Measurements from ENCODE around the gene NDUFB2. TPM values are rescaled to one million over a fixed set of nuclear protein-coding genes. Genes with fewer than 3 reads are reported as not detected.

Gene NDUFB2
- total RNA-seq, 2 donors from 2014 or later: 180 to 202 TPM

DNA sequence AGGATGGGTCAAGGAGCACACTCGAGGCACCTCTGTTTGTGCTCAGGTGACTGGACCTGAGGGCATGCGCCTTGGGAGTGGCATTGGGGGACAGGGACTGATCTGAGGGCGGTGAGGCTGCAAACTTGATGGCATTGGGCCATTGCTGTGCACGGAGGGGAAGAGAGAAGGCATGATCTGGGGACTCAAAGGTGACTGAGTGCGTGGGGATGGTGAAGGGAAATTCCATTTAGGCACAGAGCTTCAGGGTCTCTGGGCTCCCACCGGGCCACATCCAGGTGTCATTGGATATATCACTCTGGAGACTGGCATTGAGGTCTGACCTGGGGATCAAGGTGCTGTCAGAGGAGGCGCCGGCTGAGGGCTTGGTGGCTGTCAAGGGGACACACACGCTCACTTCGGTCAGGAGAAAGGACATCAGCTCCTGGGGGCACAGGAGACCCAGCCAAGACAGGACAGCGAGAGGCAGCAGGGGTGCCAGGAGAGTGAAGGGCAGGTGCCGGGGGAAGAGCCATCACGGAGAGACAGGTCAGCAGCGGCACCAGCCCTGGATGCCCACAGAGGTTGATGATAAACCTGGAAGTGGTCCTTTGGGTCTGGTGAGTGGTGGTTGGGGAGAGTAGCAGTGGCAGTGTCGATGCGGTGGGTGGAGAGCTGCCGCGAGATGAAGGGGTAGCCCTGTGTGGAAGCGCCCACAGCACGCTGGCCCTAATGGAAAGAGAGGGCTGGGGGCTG, 18.3 kb upstream of the NDUFB2 start:
- peaks cover 21% of the 10 kb centered on the region for H3K36me3 Mint-ChIP-seq (ENCODE audit: low read depth)
- H3K27ac ChIP-seq (ENCODE audit: low read depth, low read length): no peak overlapping the region

DNA sequence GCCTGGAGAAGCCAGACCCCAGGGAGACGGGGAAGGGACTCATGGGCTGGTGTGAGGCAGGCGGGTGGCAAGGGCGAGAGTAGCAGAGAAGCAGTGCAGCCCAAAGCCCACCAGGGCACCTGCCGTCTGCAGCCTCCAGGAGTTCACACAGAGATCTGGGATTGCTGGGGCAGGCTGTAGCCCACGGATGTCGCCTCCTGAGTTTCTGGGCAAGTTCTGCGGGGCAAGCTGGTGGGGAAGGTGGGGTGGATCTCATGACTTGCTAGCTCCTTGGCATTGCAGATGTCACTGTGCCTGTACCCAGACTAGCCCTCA, 17.7 kb upstream of the NDUFB2 start:
- TF ChIP-seq, protein P1, sequence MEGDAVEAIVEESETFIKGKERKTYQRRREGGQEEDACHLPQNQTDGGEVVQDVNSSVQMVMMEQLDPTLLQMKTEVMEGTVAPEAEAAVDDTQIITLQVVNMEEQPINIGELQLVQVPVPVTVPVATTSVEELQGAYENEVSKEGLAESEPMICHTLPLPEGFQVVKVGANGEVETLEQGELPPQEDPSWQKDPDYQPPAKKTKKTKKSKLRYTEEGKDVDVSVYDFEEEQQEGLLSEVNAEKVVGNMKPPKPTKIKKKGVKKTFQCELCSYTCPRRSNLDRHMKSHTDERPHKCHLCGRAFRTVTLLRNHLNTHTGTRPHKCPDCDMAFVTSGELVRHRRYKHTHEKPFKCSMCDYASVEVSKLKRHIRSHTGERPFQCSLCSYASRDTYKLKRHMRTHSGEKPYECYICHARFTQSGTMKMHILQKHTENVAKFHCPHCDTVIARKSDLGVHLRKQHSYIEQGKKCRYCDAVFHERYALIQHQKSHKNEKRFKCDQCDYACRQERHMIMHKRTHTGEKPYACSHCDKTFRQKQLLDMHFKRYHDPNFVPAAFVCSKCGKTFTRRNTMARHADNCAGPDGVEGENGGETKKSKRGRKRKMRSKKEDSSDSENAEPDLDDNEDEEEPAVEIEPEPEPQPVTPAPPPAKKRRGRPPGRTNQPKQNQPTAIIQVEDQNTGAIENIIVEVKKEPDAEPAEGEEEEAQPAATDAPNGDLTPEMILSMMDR (conservative IDR thresholded peaks at IDR 0.05): no peak

More for the DNA sequence above, 18.3 kb upstream of the NDUFB2 start:
- WGBS, 2 experiments (ENCODE audit: insufficient coverage in 1 of 2, insufficient read length in 1 of 2): 95 to 96% methylated on average over 15 to 20 of the region's 20 CpGs
- H3K27me3 ChIP-seq (ENCODE audit: control insufficient read depth, insufficient read depth, low read length, poor library complexity, severe bottlenecking): no peaks in the 10 kb centered on the region
- no peak overlapping the region for H3K9ac ChIP-seq (ENCODE audit: extremely low read depth, low read length, poor library complexity, severe bottlenecking)
- H3K4me1 Mint-ChIP-seq: peaks cover 2% of the 10 kb centered on the region
- peaks cover 4% of the 10 kb centered on the region for H3K27me3 Mint-ChIP-seq (ENCODE audit: insufficient read depth)
- H3K9me3 Mint-ChIP-seq: no peaks in the 10 kb centered on the region
- no peak overlapping the region for H3K4me3 ChIP-seq (ENCODE audit: low read length)
- H3K36me3 ChIP-seq (ENCODE audit: control insufficient read depth, insufficient read depth, low read length): peaks cover 16% of the 10 kb centered on the region
- H3K27ac Mint-ChIP-seq: no peak overlapping the region
- H3K9me3 ChIP-seq (ENCODE audit: control insufficient read depth, low read length): no peaks in the 10 kb centered on the region
- TF ChIP-seq, protein P1 (conservative IDR thresholded peaks at IDR 0.05): no peak
- peaks cover 2% of the 10 kb centered on the region for H3K4me1 ChIP-seq (ENCODE audit: control insufficient read depth, insufficient read depth, low read length)
- DNase-seq: peak; percentile 33
- no peak overlapping the region for H3K4me3 Mint-ChIP-seq

GRCh38 chr7:140679186-140679585, 17.3 kb upstream of the NDUFB2 start:
- Mint-ChIP-seq H3K27ac (no peak overlapping the region), H3K4me3 (no peak overlapping the region), H3K36me3 (ENCODE audit: low read depth) (peaks cover 21% of the 10 kb centered on the region), H3K27me3 (ENCODE audit: insufficient read depth) (no peaks in the 10 kb centered on the region), H3K4me1 (peaks cover 10% of the 10 kb centered on the region), H3K9me3 (no peaks in the 10 kb centered on the region)
- Histone ChIP-seq H3K27me3 (ENCODE audit: control insufficient read depth, insufficient read depth, low read length, poor library complexity, severe bottlenecking) (no peaks in the 10 kb centered on the region), H3K27ac (ENCODE audit: low read depth, low read length) (no peak overlapping the region), H3K4me3 (ENCODE audit: low read length) (no peak overlapping the region), H3K9ac (ENCODE audit: extremely low read depth, low read length, poor library complexity, severe bottlenecking) (no peak overlapping the region), H3K36me3 (ENCODE audit: control insufficient read depth, insufficient read depth, low read length) (peaks cover 16% of the 10 kb centered on the region), H3K4me1 (ENCODE audit: control insufficient read depth, insufficient read depth, low read length) (peaks cover 6% of the 10 kb centered on the region), H3K9me3 (ENCODE audit: control insufficient read depth, low read length) (no peaks in the 10 kb centered on the region)
- WGBS, 2 experiments (ENCODE audit: insufficient coverage in 1 of 2, insufficient read length in 1 of 2): 96% methylated on average over 4 to 9 of the region's 9 CpGs
- no peak for DNase-seq
- TF ChIP-seq, protein P1 (conservative IDR thresholded peaks at IDR 0.05): no peak

More for the DNA sequence above, 17.7 kb upstream of the NDUFB2 start:
- Mint-ChIP-seq H3K4me3 (no peak overlapping the region), H3K27me3 (ENCODE audit: insufficient read depth) (peaks cover under 1% of the 10 kb centered on the region), H3K9me3 (no peaks in the 10 kb centered on the region), H3K27ac (no peak overlapping the region), H3K36me3 (ENCODE audit: low read depth) (peaks cover 21% of the 10 kb centered on the region), H3K4me1 (peaks cover 6% of the 10 kb centered on the region)
- Histone ChIP-seq H3K9ac (ENCODE audit: extremely low read depth, low read length, poor library complexity, severe bottlenecking) (no peak overlapping the region), H3K27ac (ENCODE audit: low read depth, low read length) (no peak overlapping the region), H3K36me3 (ENCODE audit: control insufficient read depth, insufficient read depth, low read length) (peaks cover 16% of the 10 kb centered on the region), H3K4me1 (ENCODE audit: control insufficient read depth, insufficient read depth, low read length) (peaks cover 5% of the 10 kb centered on the region), H3K9me3 (ENCODE audit: control insufficient read depth, low read length) (no peaks in the 10 kb centered on the region), H3K4me3 (ENCODE audit: low read length) (no peak overlapping the region), H3K27me3 (ENCODE audit: control insufficient read depth, insufficient read depth, low read length, poor library complexity, severe bottlenecking) (no peaks in the 10 kb centered on the region)
- 82 to 89% methylated on average over 3 to 7 of the region's 7 CpGs for WGBS, 2 experiments (ENCODE audit: insufficient coverage in 1 of 2, insufficient read length in 1 of 2)
- DNase-seq: no peak

Measured in endodermal cell (in vitro differentiated cells).